Skeletal muscle satellite cell (primary cell): ENCODE measurements around the gene EPS8L1.

Source experiments
- H3K27me3 ChIP-seq: 2 replicates; pipeline ENCODE4 v1.7.0; 2013; ENCODE audit warnings: low read length; ENCODE audit not compliant: control insufficient read depth, insufficient read depth
- H3K36me3 ChIP-seq: 2 replicates; pipeline ENCODE4 v1.7.0; 2013; ENCODE audit warnings: mild to moderate bottlenecking, control low read depth, low read length; ENCODE audit not compliant: insufficient read depth
- H3K4me1 ChIP-seq: 2 replicates; pipeline ENCODE4 v1.7.0; 2013; ENCODE audit warnings: low read length; ENCODE audit not compliant: control insufficient read depth, insufficient read depth
- H3K4me2 ChIP-seq: 2 replicates; pipeline ENCODE4 v1.7.0; 2013; ENCODE audit warnings: mild to moderate bottlenecking, low read length
- H3K4me3 ChIP-seq: 2 replicates; pipeline ENCODE4 v1.7.0; 2013; ENCODE audit warnings: low read length
- H3K9ac ChIP-seq: 2 replicates; pipeline ENCODE4 v1.7.0; 2013; ENCODE audit warnings: mild to moderate bottlenecking, low read depth, low read length, moderate library complexity
- H3K9me3 ChIP-seq: replicated peaks from 2 replicates; pipeline ENCODE4 v1.7.0; 2013; ENCODE audit warnings: mild to moderate bottlenecking, control low read depth, low read length

EPS8L1 gene

GRCh38 chr19:55091126-55091910 is 15.6 kb downstream of the EPS8L1 start:
- H3K9me3 ChIP-seq = no peaks in the 10 kb centered on the region
- no peak overlapping the region for H3K9ac ChIP-seq
- no peak overlapping the region for H3K4me3 ChIP-seq
- peaks cover 18% of the 10 kb centered on the region for H3K4me1 ChIP-seq
- H3K27me3 ChIP-seq = peaks cover 4% of the 10 kb centered on the region
- peaks cover 24% of the 10 kb centered on the region for H3K36me3 ChIP-seq
- H3K4me2 ChIP-seq = no peak overlapping the region

- no peak overlapping the region for H3K4me3 ChIP-seq
- no peak overlapping the region for H3K4me2 ChIP-seq
- no peaks in the 10 kb centered on the region for H3K27me3 ChIP-seq
- no peaks in the 10 kb centered on the region for H3K9me3 ChIP-seq
- H3K9ac ChIP-seq = no peak overlapping the region
- peaks cover 14% of the 10 kb centered on the region for H3K4me1 ChIP-seq
- peaks cover 24% of the 10 kb centered on the region for H3K36me3 ChIP-seq
Observed at GRCh38 chr19:55091955-55092354, 16.3 kb downstream of the EPS8L1 start.

GRCh38 chr19:55092423-55093318 is 17.0 kb downstream of the EPS8L1 start:
- H3K4me3 ChIP-seq = no peak overlapping the region
- H3K4me1 ChIP-seq = peaks cover 8% of the 10 kb centered on the region
- no peaks in the 10 kb centered on the region for H3K27me3 ChIP-seq
- H3K36me3 ChIP-seq = peaks cover 24% of the 10 kb centered on the region
- no peaks in the 10 kb centered on the region for H3K9me3 ChIP-seq
- no peak overlapping the region for H3K9ac ChIP-seq
- H3K4me2 ChIP-seq = no peak overlapping the region

- no peaks in the 10 kb centered on the region for H3K9me3 ChIP-seq
- no peaks in the 10 kb centered on the region for H3K27me3 ChIP-seq
- no peak overlapping the region for H3K9ac ChIP-seq
- no peak overlapping the region for H3K4me2 ChIP-seq
- H3K36me3 ChIP-seq = peaks cover 42% of the 10 kb centered on the region
- no peaks in the 10 kb centered on the region for H3K4me1 ChIP-seq
- no peak overlapping the region for H3K4me3 ChIP-seq
Observed at GRCh38 chr19:55094456-55095259, 19.0 kb downstream of the EPS8L1 start.

- Histone ChIP-seq H3K36me3 (peaks cover 44% of the 10 kb centered on the region), H3K9ac (no peak overlapping the region), H3K27me3 (no peaks in the 10 kb centered on the region), H3K9me3 (no peaks in the 10 kb centered on the region), H3K4me1 (no peaks in the 10 kb centered on the region), H3K4me3 (no peak overlapping the region), H3K4me2 (no peak overlapping the region)
Observed at GRCh38 chr19:55095260-55096060, 19.8 kb downstream of the EPS8L1 start.

- no peak overlapping the region for H3K4me2 ChIP-seq
- no peaks in the 10 kb centered on the region for H3K9me3 ChIP-seq
- H3K4me3 ChIP-seq = no peak overlapping the region
- no peak overlapping the region for H3K9ac ChIP-seq
- no peaks in the 10 kb centered on the region for H3K27me3 ChIP-seq
- H3K4me1 ChIP-seq = no peaks in the 10 kb centered on the region
- H3K36me3 ChIP-seq = peaks cover 41% of the 10 kb centered on the region
Observed at GRCh38 chr19:55096061-55096701, 20.5 kb downstream of the EPS8L1 start.

GRCh38 chr19:55097864-55098715 is 22.4 kb downstream of the EPS8L1 start:
- no peaks in the 10 kb centered on the region for H3K9me3 ChIP-seq
- no peaks in the 10 kb centered on the region for H3K4me1 ChIP-seq
- no peaks in the 10 kb centered on the region for H3K27me3 ChIP-seq
- peaks cover 50% of the 10 kb centered on the region for H3K36me3 ChIP-seq
- no peak overlapping the region for H3K4me3 ChIP-seq
- H3K4me2 ChIP-seq = no peak overlapping the region
- H3K9ac ChIP-seq = no peak overlapping the region

- Histone ChIP-seq H3K9ac (no peak overlapping the region), H3K36me3 (peaks cover 56% of the 10 kb centered on the region)
Observed at GRCh38 chr19:55098716-55099556, 23.3 kb downstream of the EPS8L1 start.

More at GRCh38 chr19:55098716-55099556, 23.3 kb downstream of the EPS8L1 start:
- Histone ChIP-seq H3K4me1 (no peaks in the 10 kb centered on the region), H3K9me3 (peaks cover 5% of the 10 kb centered on the region), H3K4me2 (no peak overlapping the region), H3K4me3 (no peak overlapping the region), H3K27me3 (no peaks in the 10 kb centered on the region)
